GM18861 (cell line): Measurements from ENCODE around the gene SLAMF8.

Source experiments
- ATAC-seq: cut with Tn5 transposase; IDR thresholded peaks from one replicate; pipeline ENCODE4 v1.9.1; 2021; ENCODE audit not compliant: unreplicated experiment

SLAMF8 gene

GRCh38 chr1:159817276-159818041 lies 9.2 kb upstream of the SLAMF8 start:
- no peak for ATAC-seq

GRCh38 chr1:159821171-159821867 lies 5.4 kb upstream of the SLAMF8 start:
- peak; percentile 84 for ATAC-seq

GRCh38 chr1:159823406-159823805 lies 3.3 kb upstream of the SLAMF8 start:
- ATAC-seq, result no peak

- ATAC-seq, result no peak
These were observed 1.1 kb upstream of the SLAMF8 start for GRCh38 chr1:159825564-159825963.

GRCh38 chr1:159827102-159827490 lies 423 bp downstream of the SLAMF8 start:
- no peak for ATAC-seq

- no peak for ATAC-seq
These were observed 876 bp downstream of the SLAMF8 start for GRCh38 chr1:159827549-159827948.

- no peak for ATAC-seq
These were observed 1.5 kb downstream of the SLAMF8 start for GRCh38 chr1:159828176-159828575.

GRCh38 chr1:159828581-159829272 lies 2.1 kb downstream of the SLAMF8 start:
- ATAC-seq, result no peak

- peak; percentile 93 for ATAC-seq
These were observed 2.6 kb downstream of the SLAMF8 start for GRCh38 chr1:159829273-159829634.

- ATAC-seq, result no peak
These were observed 3.3 kb downstream of the SLAMF8 start for GRCh38 chr1:159829822-159830465.

- no peak for ATAC-seq
These were observed 4.0 kb downstream of the SLAMF8 start for GRCh38 chr1:159830722-159831121.

GRCh38 chr1:159831412-159832141 lies 4.9 kb downstream of the SLAMF8 start:
- ATAC-seq, result no peak

GRCh38 chr1:159832309-159832708 lies 5.6 kb downstream of the SLAMF8 start:
- no peak for ATAC-seq

- ATAC-seq, result no peak
These were observed 8.7 kb downstream of the SLAMF8 start for GRCh38 chr1:159835356-159835755.

GRCh38 chr1:159835862-159836525 lies 9.3 kb downstream of the SLAMF8 start:
- no peak for ATAC-seq

GRCh38 chr1:159838715-159839114 lies 12.0 kb downstream of the SLAMF8 start:
- ATAC-seq, result peak; percentile 69

- ATAC-seq, result peak; percentile 43
These were observed 12.6 kb downstream of the SLAMF8 start for GRCh38 chr1:159839116-159839849.

GRCh38 chr1:159841749-159842148 lies 15.1 kb downstream of the SLAMF8 start:
- no peak for ATAC-seq

GRCh38 chr1:159843459-159843858 lies 16.8 kb downstream of the SLAMF8 start:
- no peak for ATAC-seq
